T-helper 1 cell (primary cell): ENCODE data around the gene FKBP7.
A peak's percentile ranks its signal among the peaks of the same experiment; 100 is the strongest.
"Not testable (repeated sequence)": the region's sequence is repeated elsewhere in the genome, so short reads cannot be mapped to it uniquely, and the experiment has no call there.

Experiments used
- DNase-seq, 5 donors: peaks; one replicate each; pipeline ENCODE4 v3.0.0-alpha.2; 2012 to 2020

Gene FKBP7

DNA sequence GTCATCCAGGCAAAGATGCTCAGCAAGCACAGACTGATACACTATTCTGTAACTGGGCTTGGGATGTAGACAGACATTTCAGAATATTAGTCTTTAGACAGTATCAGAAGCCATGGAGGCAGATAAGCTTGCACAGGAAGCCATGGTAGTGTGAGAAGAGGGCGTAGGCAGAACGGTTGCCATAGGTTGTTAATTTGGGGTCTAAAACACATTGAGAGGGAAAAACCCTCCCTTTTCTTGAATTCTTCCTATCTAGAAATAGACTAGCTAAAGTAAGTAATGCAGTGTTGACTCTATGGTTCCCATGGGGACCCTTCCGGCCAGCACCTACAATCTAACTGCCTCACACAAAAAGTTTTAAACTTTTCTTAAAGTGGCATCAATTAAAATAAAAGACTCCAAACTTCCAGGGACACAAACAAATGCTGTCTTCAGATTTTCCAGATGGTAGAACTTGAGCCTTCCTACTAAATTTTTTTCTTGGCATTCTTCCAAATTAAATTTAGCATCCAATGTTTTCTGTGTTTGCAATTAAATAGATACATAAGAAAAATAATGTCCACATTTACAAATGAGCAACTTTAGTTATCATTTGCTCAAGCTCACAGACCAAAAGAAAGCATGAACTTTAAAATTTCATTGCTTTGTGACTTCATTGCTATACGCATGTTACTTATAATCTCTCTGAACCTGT is 29.3 kb downstream of the FKBP7 start:
- DNase-seq = no peak

DNA sequence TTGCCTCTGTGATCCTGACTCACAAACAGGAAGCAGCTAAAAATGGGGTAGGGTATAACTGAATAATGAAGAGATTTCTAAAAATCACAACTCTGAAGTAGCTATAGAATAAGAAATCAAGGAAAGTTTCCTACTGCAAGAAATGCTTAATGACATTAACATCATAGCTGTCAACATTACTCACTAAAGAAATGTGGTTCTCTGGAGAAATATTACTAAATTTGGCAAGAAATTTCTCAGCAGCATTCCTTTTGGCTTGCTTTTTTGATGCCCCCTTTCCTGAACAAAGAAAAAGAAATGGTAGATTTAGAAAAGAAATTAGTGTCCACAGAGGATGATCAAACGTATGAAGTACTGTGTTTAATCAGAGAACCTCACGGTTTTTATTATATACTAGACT is 37.0 kb downstream of the FKBP7 start:
- no peak for DNase-seq

- DNase-seq = no peak
Observed at GRCh38 chr2:178436662-178437061, 41.7 kb downstream of the FKBP7 start.

DNA sequence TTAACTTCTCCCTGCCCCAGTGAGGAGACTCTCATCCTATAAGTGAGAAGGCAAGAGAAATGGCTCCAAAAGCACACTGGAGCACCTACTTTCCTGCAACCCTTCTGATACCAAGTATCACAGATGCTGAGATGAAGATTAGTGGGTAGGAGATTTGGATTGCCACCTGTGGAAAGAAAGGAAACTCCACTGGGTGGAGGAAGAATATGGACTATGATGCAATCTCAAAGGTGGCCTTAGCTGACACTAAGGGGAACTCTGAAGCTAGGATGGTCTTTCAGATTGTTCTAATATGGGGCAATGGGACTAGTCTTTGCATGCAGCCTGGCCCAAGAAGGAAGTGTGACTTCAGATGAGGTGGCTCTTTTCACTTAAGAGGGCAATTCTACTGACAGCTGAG is 49.1 kb downstream of the FKBP7 start:
- no peak for DNase-seq

GRCh38 chr2:178428396-178428806 is 50.0 kb downstream of the FKBP7 start:
- no peak for DNase-seq

- DNase-seq = no peak
Observed at GRCh38 chr2:178427458-178427857, 50.9 kb downstream of the FKBP7 start.

GRCh38 chr2:178426388-178426787 is 52.0 kb downstream of the FKBP7 start:
- no peak for DNase-seq

DNA sequence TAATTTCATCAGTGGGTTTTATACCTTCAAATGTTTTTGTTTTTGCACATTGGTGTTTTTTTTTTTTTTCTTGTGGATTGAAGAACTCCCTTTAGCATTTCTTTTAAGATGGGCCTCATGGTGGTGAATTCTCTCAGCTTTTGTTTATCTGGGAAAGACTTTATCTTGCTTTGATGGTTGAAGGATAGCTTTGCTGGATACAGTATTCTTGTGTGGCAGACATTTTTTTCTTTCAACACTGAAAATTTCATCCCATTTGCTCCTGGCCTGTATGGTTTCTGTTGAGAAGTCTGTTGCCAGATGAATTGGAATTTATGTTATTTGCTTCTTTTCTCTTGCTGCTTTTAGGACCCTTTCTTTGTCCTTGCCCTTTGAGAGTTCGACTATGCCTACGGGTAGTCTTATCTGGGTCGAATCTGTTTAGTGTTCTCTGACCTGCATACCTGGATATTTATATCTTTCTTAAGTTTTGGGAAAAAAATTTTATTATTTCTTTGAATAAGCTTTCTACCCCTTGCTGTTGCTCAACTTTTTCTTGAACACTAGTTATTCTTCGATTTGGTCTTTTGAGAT is 53.1 kb downstream of the FKBP7 start:
- DNase-seq = no peak

DNA sequence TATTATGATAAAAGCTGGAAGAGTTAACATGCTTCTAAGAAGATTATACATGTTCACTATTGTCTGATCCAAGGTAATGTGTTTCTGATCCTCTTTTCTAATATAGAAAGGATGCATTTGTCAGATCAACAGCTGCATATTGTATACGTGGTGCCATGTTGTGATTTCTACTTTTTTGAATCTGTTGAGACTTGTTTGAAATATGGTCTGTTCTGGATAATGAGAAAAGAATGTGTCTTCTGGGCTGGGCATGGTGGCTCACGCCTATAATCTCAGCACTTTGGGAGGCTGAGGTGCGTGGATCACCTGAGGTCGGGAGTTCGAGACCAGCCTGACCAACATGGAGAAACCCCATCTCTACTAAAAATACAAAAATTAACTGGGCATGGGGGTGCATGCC is 54.7 kb downstream of the FKBP7 start:
- DNase-seq = not testable (repeated sequence)

DNA sequence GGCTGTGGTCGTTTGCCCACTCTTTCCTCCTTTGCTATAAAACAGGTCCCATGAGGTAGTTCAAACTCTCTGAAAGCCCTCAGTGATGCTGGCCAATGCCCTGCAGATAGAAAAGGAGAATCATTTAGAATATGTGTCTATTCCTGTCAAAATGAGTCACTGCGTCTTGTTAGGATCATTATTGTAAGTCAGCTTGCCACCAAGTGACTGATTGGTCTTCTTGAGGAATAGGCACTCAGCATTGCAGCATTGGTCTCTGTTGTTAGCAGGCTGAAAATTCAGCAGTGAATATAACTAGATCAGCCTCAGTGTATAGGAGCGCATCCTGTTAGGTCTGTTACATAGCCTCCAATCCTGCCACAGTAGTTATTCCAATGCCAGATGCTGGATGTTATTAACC is 56.3 kb downstream of the FKBP7 start:
- no peak for DNase-seq

- no peak for DNase-seq
Observed at GRCh38 chr2:178420463-178420999, 57.9 kb downstream of the FKBP7 start.

DNA sequence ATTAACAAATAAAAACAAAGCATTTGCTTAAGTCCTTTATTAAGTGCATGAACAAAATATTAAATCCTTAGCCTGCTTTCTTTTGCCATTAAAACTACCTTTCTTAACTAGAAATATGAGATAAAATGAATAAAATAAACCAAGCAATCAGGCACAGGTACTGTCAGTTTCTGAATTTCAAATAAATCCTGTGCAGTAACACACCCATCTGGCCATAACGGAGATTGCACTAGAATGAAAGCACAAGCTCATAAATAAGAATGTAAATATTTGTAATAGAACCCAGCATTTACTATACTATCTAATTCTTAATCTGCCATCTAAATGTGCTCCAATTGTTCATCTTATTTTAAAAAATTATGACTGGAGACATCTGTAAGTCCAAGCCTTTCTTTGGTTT is 59.3 kb downstream of the FKBP7 start:
- DNase-seq = no peak

GRCh38 chr2:178418426-178418825 is 60.0 kb downstream of the FKBP7 start:
- no peak for DNase-seq

- DNase-seq = no peak
Observed at GRCh38 chr2:178417916-178418315, 60.5 kb downstream of the FKBP7 start.

DNA sequence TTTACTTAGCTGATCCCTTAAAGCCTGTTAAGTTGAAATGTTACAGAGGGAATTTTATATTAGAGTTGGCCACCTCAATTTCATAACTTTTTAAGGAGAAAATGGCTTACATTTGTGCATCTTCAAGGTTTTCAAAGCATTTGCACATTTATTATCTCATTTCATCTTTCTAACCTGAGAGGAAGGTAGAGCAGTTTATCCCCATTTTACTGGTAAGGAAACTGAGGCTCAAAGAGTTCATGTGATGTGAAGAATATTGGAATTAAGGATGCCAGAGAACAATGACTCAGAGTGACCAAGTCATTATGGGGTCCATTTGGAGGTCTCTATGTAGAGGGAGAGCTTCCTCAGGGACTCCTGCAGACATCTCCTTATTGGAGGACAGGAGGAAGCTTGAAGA is 62.4 kb downstream of the FKBP7 start:
- no peak for DNase-seq

- peak; percentile 48 to 95 (median 58) for DNase-seq
Observed at GRCh38 chr2:178414266-178415247, 63.8 kb downstream of the FKBP7 start.
